A549 (cell line): ENCODE measurements around the gene SRRM4. TPM values are rescaled to one million over a fixed set of nuclear protein-coding genes. Genes with fewer than 3 reads are reported as not detected.

Source experiments
- ATAC-seq, 2 experiments: fragments of 200-7000 bp in 1 of 2; fragments of >200 bp in 1 of 2; cut with Nextera tagmentation in 1 of 2; cut with Tn5 transposase in 1 of 2; 3 replicates each; pipeline versions ENCODE4 v1.8.0 to v1.9.1; 2018 to 2020; ENCODE audit warnings: mild to moderate bottlenecking in 1 of 2, moderate library complexity in 1 of 2
- CTCF ChIA-PET: fragments of 300-600 bp; sonication (Branson Sonifier 250); formaldehyde crosslinking; extraction: SDS; loops from one replicate; lab custom pipeline; 2021; ENCODE audit warnings: antibody characterized with exemption, inconsistent platforms; lab: Yijun Ruan, JAX
- POLR2A ChIA-PET: fragments of 350-600 bp; formaldehyde crosslinking; extraction: SDS; loops from one replicate; lab custom pipeline; 2021; ENCODE audit warnings: antibody characterized with exemption, inconsistent platforms; lab: Yijun Ruan, JAX
- DNase-seq, 2 experiments: peaks; one replicate each; pipeline versions ENCODE4 v3.0.0 to v3.0.0-alpha.2; 2011 to 2016; ENCODE audit warnings: low read depth in 1 of 2, low spot score in 1 of 2
- FAIRE-seq: peaks from 2 replicates; lab custom pipeline; 2011; peaks lifted over from hg19 to GRCh38; lab: Jason Lieb, UNC
- H3K27ac ChIP-seq, 2 experiments: fragments of >200 bp; sonication (Bioruptor Twin); formaldehyde crosslinking; 3 replicates each; pipeline ENCODE4 v1.5.1; 2016 to 2017
- H3K4me1 ChIP-seq: fragments of >200 bp; sonication (Bioruptor Twin); formaldehyde crosslinking; 3 replicates; pipeline ENCODE4 v1.6.1; 2016
- H3K4me2 ChIP-seq: fragments of >200 bp; sonication (Bioruptor Twin); formaldehyde crosslinking; 3 replicates; pipeline ENCODE4 v1.6.1; 2016
- H3K4me3 ChIP-seq: fragments of >200 bp; sonication (Bioruptor Twin); formaldehyde crosslinking; 3 replicates; pipeline ENCODE4 v1.5.1; 2016
- H3K9me3 ChIP-seq: fragments of >200 bp; sonication (Bioruptor Twin); formaldehyde crosslinking; 3 replicates; pipeline ENCODE4 v1.6.1; 2016
- CBX8 ChIP-seq: fragments of 200-600 bp; sonication (generic); IDR thresholded peaks from 2 replicates; pipeline ENCODE4 v1.6.1; 2016
- EP300 ChIP-seq, 2 experiments: fragments of >200 bp; sonication (Bioruptor Twin); formaldehyde crosslinking; IDR thresholded peaks; 2 replicates in 1 of 2; 3 replicates in 1 of 2; pipeline ENCODE4 v1.6.1; 2016 to 2017
- FOSB ChIP-seq: fragments of 250-450 bp; sonication (Bioruptor Pico); IDR thresholded peaks from 2 replicates; pipeline ENCODE4 v1.5.0; 2020; ENCODE audit warnings: mild to moderate bottlenecking, moderate library complexity
- FOSL2 ChIP-seq, 2 experiments: fragments of 450-650 bp in 1 of 2; fragments of >200 bp in 1 of 2; sonication (Bioruptor Twin) in 1 of 2; formaldehyde crosslinking; IDR thresholded peaks; 2 replicates each; pipeline versions ENCODE4 v1.5.0 to v1.6.1; 2016 to 2020; ENCODE audit warnings: mild to moderate bottlenecking in 1 of 2, moderate library complexity in 1 of 2
- FOXS1 ChIP-seq: fragments of 250-450 bp; sonication (Bioruptor Pico); IDR thresholded peaks from 2 replicates; pipeline ENCODE4 v1.5.0; 2020; ENCODE audit warnings: mild to moderate bottlenecking, moderate library complexity
- HDAC2 ChIP-seq: fragments of 200-600 bp; sonication (generic); IDR thresholded peaks from 2 replicates; pipeline ENCODE4 v1.6.1; 2016
- HOXA7 ChIP-seq: fragments of 250-450 bp; sonication (Bioruptor Pico); IDR thresholded peaks from 2 replicates; pipeline ENCODE4 v1.5.0; 2020; ENCODE audit warnings: mild to moderate bottlenecking, moderate library complexity
- JUN ChIP-seq, 2 experiments: fragments of >200 bp; sonication (Bioruptor Twin); formaldehyde crosslinking; IDR thresholded peaks; 2 replicates in 1 of 2; 3 replicates in 1 of 2; pipeline ENCODE4 v1.6.1; 2016 to 2017
- KDM1A ChIP-seq: fragments of 200-600 bp; sonication (generic); IDR thresholded peaks from 2 replicates; pipeline ENCODE4 v1.6.1; 2016; ENCODE audit warnings: low read depth, mild to moderate bottlenecking
- MAFK ChIP-seq: fragments of 450-650 bp; IDR thresholded peaks from 2 replicates; pipeline ENCODE4 v1.6.1; 2014; ENCODE audit not compliant: partially characterized antibody
- NR3C1 ChIP-seq: fragments of >200 bp; sonication (Bioruptor Twin); formaldehyde crosslinking; IDR thresholded peaks from 3 replicates; pipeline ENCODE4 v1.6.1; 2017
- PHF8 ChIP-seq: fragments of 200-600 bp; sonication (generic); IDR thresholded peaks from 2 replicates; pipeline ENCODE4 v1.6.1; 2016; ENCODE audit warnings: low read depth, mild to moderate bottlenecking, antibody characterized with exemption, moderate library complexity, borderline replicate concordance
- RAD21 ChIP-seq, 2 experiments: fragments of >200 bp in 1 of 2; sonication (Bioruptor Twin) in 1 of 2; formaldehyde crosslinking in 1 of 2; IDR thresholded peaks in 1 of 2; conservative IDR thresholded peaks in 1 of 2; 2 replicates in 1 of 2; 3 replicates in 1 of 2; pipeline ENCODE4 v1.6.1; 2012 to 2018; ENCODE audit warnings: inconsistent platforms in 1 of 2
- RCOR1 ChIP-seq: fragments of 150-350 bp; IDR thresholded peaks from 2 replicates; pipeline ENCODE4 v1.6.1; 2014; ENCODE audit warnings: antibody characterized with exemption, low read length, low read depth
- SMC3 ChIP-seq: fragments of >200 bp; sonication (Bioruptor Twin); formaldehyde crosslinking; IDR thresholded peaks from 3 replicates; pipeline ENCODE4 v1.6.1; 2018; ENCODE audit warnings: inconsistent platforms
- SREBF2 ChIP-seq: fragments of 450-650 bp; IDR thresholded peaks from 2 replicates; pipeline ENCODE4 v1.6.1; 2014; ENCODE audit warnings: mild to moderate bottlenecking, moderate library complexity
- TFCP2L1 ChIP-seq: fragments of 250-450 bp; sonication (Bioruptor Pico); IDR thresholded peaks from 2 replicates; pipeline ENCODE4 v1.5.0; 2021; ENCODE audit warnings: mild to moderate bottlenecking
- ZC3H11A ChIP-seq: fragments of 450-650 bp; IDR thresholded peaks from 2 replicates; pipeline ENCODE4 v1.6.1; 2014; ENCODE audit warnings: antibody characterized with exemption, mild to moderate bottlenecking
- ZFP36 ChIP-seq: fragments of 450-650 bp; IDR thresholded peaks from 2 replicates; pipeline ENCODE4 v1.6.1; 2014; ENCODE audit warnings: borderline replicate concordance; ENCODE audit not compliant: partially characterized antibody
- WGBS: methylation state at CpG from one replicate; pipeline ENCODE4 v1.1.6; 2017; ENCODE audit errors: missing lambda C conversion rate; 5-methylcytosine and 5-hydroxymethylcytosine counted together
- polyA plus RNA-seq, 4 experiments: library from polyadenylated mRNA; depleted of rRNA in 3 of 4; stranded (reverse); fragments of >200 nt; fragmentation: RNase III in 1 of 4; extraction: RNeasy Plus Mini Kit Qiagen cat#74134 plus additional on column Dnase treatment in 1 of 4; gene quantifications; 2 replicates in 3 of 4; 3 replicates in 1 of 4; pipeline ENCODE4 v1.2.3, GENCODE V29; 2011 to 2017
- TF ChIP-seq, protein P1 (sequence below): fragments of 250-450 bp; sonication (Bioruptor Pico); IDR thresholded peaks from 2 replicates; pipeline ENCODE4 v1.5.0; 2021; ENCODE audit warnings: mild to moderate bottlenecking, moderate library complexity, borderline replicate concordance
- TF ChIP-seq, protein P2 (sequence below): IDR thresholded peaks from 2 replicates; pipeline ENCODE4 v1.6.1; 2012

Gene SRRM4
- polyA plus RNA-seq, 2 of the 4 experiments (the other 2 are of a cell fraction) = not detected

- DNase-seq (no peak), FAIRE-seq (no peak), ATAC-seq (no peak)
- H3K4me2 ChIP-seq = no peak overlapping the region
- 52% methylated on average over 5 of the region's 10 CpGs for WGBS
- TF ChIP-seq NR3C1 = no peak
- no peak for TF ChIP-seq JUN (IDR thresholded peaks at IDR 0.05)
- no peak for TF ChIP-seq HDAC2
- no peak for TF ChIP-seq FOSL2 (IDR thresholded peaks at IDR 0.05)
- TF ChIP-seq FOSL2 (CRISPR knock-in tag; IDR thresholded peaks at IDR 0.05) = no peak
- no peak for TF ChIP-seq SMC3
- no peak for TF ChIP-seq RCOR1
- no peak for TF ChIP-seq TFCP2L1 (CRISPR knock-in tag)
- no peak for TF ChIP-seq CBX8
- no peak for TF ChIP-seq KDM1A
- TF ChIP-seq, protein P1, sequence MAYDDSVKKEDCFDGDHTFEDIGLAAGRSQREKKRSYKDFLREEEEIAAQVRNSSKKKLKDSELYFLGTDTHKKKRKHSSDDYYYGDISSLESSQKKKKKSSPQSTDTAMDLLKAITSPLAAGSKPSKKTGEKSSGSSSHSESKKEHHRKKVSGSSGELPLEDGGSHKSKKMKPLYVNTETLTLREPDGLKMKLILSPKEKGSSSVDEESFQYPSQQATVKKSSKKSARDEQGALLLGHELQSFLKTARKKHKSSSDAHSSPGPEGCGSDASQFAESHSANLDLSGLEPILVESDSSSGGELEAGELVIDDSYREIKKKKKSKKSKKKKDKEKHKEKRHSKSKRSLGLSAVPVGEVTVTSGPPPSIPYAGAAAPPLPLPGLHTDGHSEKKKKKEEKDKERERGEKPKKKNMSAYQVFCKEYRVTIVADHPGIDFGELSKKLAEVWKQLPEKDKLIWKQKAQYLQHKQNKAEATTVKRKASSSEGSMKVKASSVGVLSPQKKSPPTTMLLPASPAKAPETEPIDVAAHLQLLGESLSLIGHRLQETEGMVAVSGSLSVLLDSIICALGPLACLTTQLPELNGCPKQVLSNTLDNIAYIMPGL (CRISPR knock-in tag) = no peak
- TF ChIP-seq, protein P2, sequence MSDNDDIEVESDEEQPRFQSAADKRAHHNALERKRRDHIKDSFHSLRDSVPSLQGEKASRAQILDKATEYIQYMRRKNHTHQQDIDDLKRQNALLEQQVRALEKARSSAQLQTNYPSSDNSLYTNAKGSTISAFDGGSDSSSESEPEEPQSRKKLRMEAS = no peak
- no peak for TF ChIP-seq SREBF2
- no peak for TF ChIP-seq FOXS1
- no peak for TF ChIP-seq ZC3H11A
- TF ChIP-seq MAFK = no peak
- no peak for TF ChIP-seq HOXA7 (CRISPR knock-in tag)
- TF ChIP-seq FOSB = no peak
- POLR2A ChIA-PET = no interaction called here
- H3K4me3 ChIP-seq = no peak overlapping the region
- no peaks in the 10 kb centered on the region for H3K4me1 ChIP-seq
- no peak overlapping the region for H3K27ac ChIP-seq
- CTCF ChIA-PET = no interaction called here
- no peaks in the 10 kb centered on the region for H3K9me3 ChIP-seq
Measured at GRCh38 chr12:119130523-119130922, 149.2 kb downstream of the SRRM4 start.

- DNase-seq = no peak
- TF ChIP-seq RAD21 (conservative IDR thresholded peaks at IDR 0.05 in 1 of 2, IDR thresholded peaks at IDR 0.05 in 1 of 2) (no peak), MAFK (no peak), PHF8 (no peak), RCOR1 (no peak), ZFP36 (no peak)
- TF ChIP-seq, all 56 proteins: peak for 0
- no peak for FAIRE-seq
- ChIA-PET CTCF (interaction anchor here (1.0 to 1.2 kb wide), 2 partner anchors 8 to 278 kb away, joined by 3 read pairs; no protein-coding TSS in a partner anchor), POLR2A (no interaction called here)
- Histone ChIP-seq H3K4me1 (no peaks in the 10 kb centered on the region), H3K4me3 (no peak overlapping the region), H3K27ac (no peak overlapping the region), H3K9me3 (no peaks in the 10 kb centered on the region), H3K4me2 (no peak overlapping the region)
- ATAC-seq = no peak
- 14% methylated on average over 3 of the region's 3 CpGs for WGBS
Measured at GRCh38 chr12:119134284-119135072, 153.1 kb downstream of the SRRM4 start.

- FAIRE-seq = no peak
- 33% methylated on average over 4 of the region's 4 CpGs for WGBS
- TF ChIP-seq EP300 (IDR thresholded peaks at IDR 0.05) (no peak), PHF8 (no peak)
Measured at GRCh38 chr12:119136811-119137410, 155.6 kb downstream of the SRRM4 start.

More at GRCh38 chr12:119136811-119137410, 155.6 kb downstream of the SRRM4 start:
- Histone ChIP-seq H3K4me1 (no peaks in the 10 kb centered on the region), H3K9me3 (no peaks in the 10 kb centered on the region), H3K27ac (no peak overlapping the region), H3K4me3 (no peak overlapping the region), H3K4me2 (no peak overlapping the region)
- ChIA-PET CTCF (interaction anchor here (1.4 kb wide), 1 partner anchor 19 kb away, joined by 3 read pairs; no protein-coding TSS in a partner anchor), POLR2A (no interaction called here)
- DNase-seq = no peak
- no peak for ATAC-seq
